Stimulated activated CD8-positive, alpha-beta memory T cell treated with anti-CD3 and anti-CD28 coated beads, Interleukin-12 subunit alpha, Interleukin-12 subunit beta, amount 100 ng/mL, for 24 hours (primary cell): ENCODE results near the gene ZNF618.

Experiments used
- DNase-seq: peaks from one replicate; pipeline ENCODE4 v3.0.0-alpha.2; 2020; ENCODE audit errors: extremely low read depth

ZNF618 gene

GRCh38 chr9:113934167-113934828, 58.2 kb downstream of the ZNF618 start:
- DNase-seq, result no peak

- DNase-seq, result no peak
Measured at GRCh38 chr9:113934829-113935676, 58.9 kb downstream of the ZNF618 start.

- DNase-seq, result no peak
Measured at GRCh38 chr9:113935677-113936380, 59.7 kb downstream of the ZNF618 start.

- DNase-seq, result no peak
Measured at GRCh38 chr9:113940077-113940476, 64.0 kb downstream of the ZNF618 start.

- DNase-seq, result no peak
Measured at GRCh38 chr9:113941056-113941455, 64.9 kb downstream of the ZNF618 start.

- no peak for DNase-seq
Measured at GRCh38 chr9:113941526-113941925, 65.4 kb downstream of the ZNF618 start.

GRCh38 chr9:113943112-113944009, 67.3 kb downstream of the ZNF618 start:
- DNase-seq, result no peak

GRCh38 chr9:113945784-113946183, 69.7 kb downstream of the ZNF618 start:
- DNase-seq, result no peak

- DNase-seq, result no peak
Measured at GRCh38 chr9:113946496-113947115, 70.5 kb downstream of the ZNF618 start.

GRCh38 chr9:113947941-113948340, 71.8 kb downstream of the ZNF618 start:
- DNase-seq, result no peak

- DNase-seq, result no peak
Measured at GRCh38 chr9:113948891-113949570, 72.9 kb downstream of the ZNF618 start.

- DNase-seq, result no peak
Measured at GRCh38 chr9:113949571-113950078, 73.5 kb downstream of the ZNF618 start.

- DNase-seq, result no peak
Measured at GRCh38 chr9:113950195-113951031, 74.3 kb downstream of the ZNF618 start.

GRCh38 chr9:113951032-113951372, 74.9 kb downstream of the ZNF618 start:
- no peak for DNase-seq

GRCh38 chr9:113952676-113953075, 76.6 kb downstream of the ZNF618 start:
- DNase-seq, result no peak

- DNase-seq, result no peak
Measured at GRCh38 chr9:113953531-113953930, 77.4 kb downstream of the ZNF618 start.

GRCh38 chr9:113954591-113954990, 78.5 kb downstream of the ZNF618 start:
- DNase-seq, result no peak

- DNase-seq, result no peak
Measured at GRCh38 chr9:113955076-113955752, 79.1 kb downstream of the ZNF618 start.

GRCh38 chr9:113956901-113957300, 80.8 kb downstream of the ZNF618 start:
- no peak for DNase-seq
